A549 (cell line): ENCODE data around the gene DDIAS.

Source experiments
- CTCF ChIP-seq: fragments of >200 bp; sonication (Bioruptor Twin); formaldehyde crosslinking; IDR thresholded peaks from 3 replicates; pipeline ENCODE4 v1.5.1; 2016
- EP300 ChIP-seq, 2 experiments: fragments of >200 bp; sonication (Bioruptor Twin); formaldehyde crosslinking; IDR thresholded peaks; 2 replicates in 1 of 2; 3 replicates in 1 of 2; pipeline ENCODE4 v1.6.1; 2016 to 2017
- JUN ChIP-seq, 2 experiments: fragments of >200 bp; sonication (Bioruptor Twin); formaldehyde crosslinking; IDR thresholded peaks; 2 replicates in 1 of 2; 3 replicates in 1 of 2; pipeline ENCODE4 v1.6.1; 2016 to 2017
- MYC ChIP-seq: IDR thresholded peaks from 2 replicates; pipeline ENCODE4 v1.6.1; 2012; ENCODE audit warnings: mild to moderate bottlenecking, inconsistent platforms, low read length, improper control_type of control experiment, borderline replicate concordance
- POLR2A ChIP-seq: IDR thresholded peaks from 2 replicates; pipeline ENCODE4 v1.6.1; 2012; ENCODE audit warnings: mild to moderate bottlenecking, low read length

GRCh38 chr11:82902880-82903279 is 1.3 kb downstream of the DDIAS start:
- TF ChIP-seq CTCF, result no peak
- TF ChIP-seq POLR2A, result no peak
- TF ChIP-seq JUN (IDR thresholded peaks at IDR 0.05), result no peak
- no peak for TF ChIP-seq MYC
- TF ChIP-seq EP300 (IDR thresholded peaks at IDR 0.05), result no peak
